Subcutaneous preadipocyte (primary cell): Measurements from ENCODE around the gene TMSB15A. TPM values are rescaled to one million over a fixed set of nuclear protein-coding genes. Genes with fewer than 3 reads are reported as not detected.

Source experiments
- total RNA-seq: library from RNA; depleted of rRNA; stranded (reverse); fragments of >200 nt; gene quantifications from 2 replicates; pipeline ENCODE4 v1.2.3, GENCODE V29; 2012

The TMSB15A gene
- 1.1 and 1.4 TPM in 2 replicates for total RNA-seq

GRCh38 chrX:102515975-102516941 is at the start of gene TMSB15A:
Gene TMSB15A (minus strand): TSS chrX:102516739.

GRCh38 chrX:102471762-102472220 is 44.7 kb downstream of the TMSB15A start, which contains the start of gene TCP11X2:
Gene TCP11X2 (minus strand): TSS chrX:102471812.

Other genes with a start within 250 kb of the TMSB15A start
- gene NXF2B, start 76.7 kb downstream of the TMSB15A start, total RNA-seq = not detected in 2 replicates
- gene TCP11X2, start 44.9 kb downstream of the TMSB15A start, total RNA-seq = not detected in 2 replicates
- 14.0 and 15.6 TPM in 2 replicates for gene ARMCX5, start 82.8 kb upstream of the TMSB15A start, total RNA-seq
- 1.4 and 1.8 TPM in 2 replicates for gene GPRASP1, start 134.7 kb upstream of the TMSB15A start, total RNA-seq
- gene GPRASP2, start 195.7 kb upstream of the TMSB15A start, total RNA-seq = 12.1 and 12.7 TPM in 2 replicates
- 2.6 and 2.9 TPM in 2 replicates for gene GPRASP3, start 204.0 kb upstream of the TMSB15A start, total RNA-seq